ENCODE results near the gene SLC37A3.

SLC37A3 gene

GRCh38 chr7:140310337-140311002 lies 87.9 kb downstream of the SLC37A3 start:
- DNase-seq: no peak

GRCh38 chr7:140308060-140308459 lies 90.3 kb downstream of the SLC37A3 start:
- DNase-seq: no peak

- peak; percentile 9 for DNase-seq
Observed at GRCh38 chr7:140304191-140304799, 94.0 kb downstream of the SLC37A3 start.

GRCh38 chr7:140300243-140301136 lies 97.8 kb downstream of the SLC37A3 start:
- DNase-seq: no peak

GRCh38 chr7:140298213-140298612 lies 100.1 kb downstream of the SLC37A3 start:
- no peak for DNase-seq

- no peak for DNase-seq
Observed at GRCh38 chr7:140297192-140297591, 101.1 kb downstream of the SLC37A3 start.

GRCh38 chr7:140295224-140295738 lies 103.0 kb downstream of the SLC37A3 start:
- DNase-seq: no peak

GRCh38 chr7:140294454-140294853 lies 103.9 kb downstream of the SLC37A3 start:
- no peak for DNase-seq

- DNase-seq: no peak
Observed at GRCh38 chr7:140292438-140292837, 105.9 kb downstream of the SLC37A3 start.

GRCh38 chr7:140289804-140290203 lies 108.5 kb downstream of the SLC37A3 start:
- DNase-seq: no peak

- DNase-seq: no peak
Observed at GRCh38 chr7:140287988-140288387, 110.3 kb downstream of the SLC37A3 start.

GRCh38 chr7:140285938-140286337 lies 112.4 kb downstream of the SLC37A3 start:
- DNase-seq: no peak

- no peak for DNase-seq
Observed at GRCh38 chr7:140284062-140284461, 114.3 kb downstream of the SLC37A3 start.
